Islet of Langerhans (tissue), 1 donor: Measurements from ENCODE around the gene WDR91.

Source experiments
- FAIRE-seq: peaks from one replicate; lab custom pipeline; 2011; peaks lifted over from hg19 to GRCh38; lab: Jason Lieb, UNC

Gene WDR91

DNA sequence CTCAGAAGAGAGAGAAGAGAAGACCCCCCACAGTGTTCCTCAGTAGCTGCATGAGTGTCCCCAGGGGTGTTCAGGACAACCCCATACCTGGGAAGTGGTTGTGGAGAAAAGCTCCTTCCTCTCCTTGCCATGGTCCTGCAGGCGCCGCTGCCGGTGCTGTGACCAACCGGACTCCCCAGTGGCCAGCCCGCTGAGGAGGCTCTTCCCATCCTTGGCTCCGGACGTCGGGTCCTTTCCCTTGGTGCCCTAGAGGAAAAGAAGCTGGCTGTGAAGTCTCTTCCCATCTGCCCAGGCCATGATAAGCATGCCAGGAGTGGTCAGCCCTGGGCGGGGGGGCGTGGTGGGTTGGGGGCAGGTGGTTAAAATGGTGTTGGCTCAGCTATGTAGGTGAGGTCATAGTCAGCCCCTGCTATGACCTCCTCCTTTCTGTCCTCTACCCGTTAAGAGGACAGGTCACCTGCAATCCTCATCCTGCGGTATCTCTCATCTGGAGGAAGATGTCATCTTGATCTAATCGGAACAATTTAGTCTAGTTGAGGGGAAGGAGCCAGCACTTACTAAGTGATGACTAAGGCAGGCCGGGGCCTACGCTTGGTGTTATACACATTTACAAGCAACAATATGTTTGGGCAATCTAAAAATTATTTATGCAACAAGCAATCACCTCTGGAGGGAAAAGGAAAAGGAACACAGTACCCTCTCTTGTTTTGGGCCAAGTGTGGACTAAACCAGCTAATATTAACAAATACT lies 13.2 kb downstream of the WDR91 start:
- FAIRE-seq, result no peak

- FAIRE-seq, result no peak
Measured at GRCh38 chr7:135197343-135197742, 14.0 kb downstream of the WDR91 start.

GRCh38 chr7:135195968-135196629 lies 15.2 kb downstream of the WDR91 start:
- no peak for FAIRE-seq

GRCh38 chr7:135195156-135195555 lies 16.2 kb downstream of the WDR91 start:
- FAIRE-seq, result no peak

DNA sequence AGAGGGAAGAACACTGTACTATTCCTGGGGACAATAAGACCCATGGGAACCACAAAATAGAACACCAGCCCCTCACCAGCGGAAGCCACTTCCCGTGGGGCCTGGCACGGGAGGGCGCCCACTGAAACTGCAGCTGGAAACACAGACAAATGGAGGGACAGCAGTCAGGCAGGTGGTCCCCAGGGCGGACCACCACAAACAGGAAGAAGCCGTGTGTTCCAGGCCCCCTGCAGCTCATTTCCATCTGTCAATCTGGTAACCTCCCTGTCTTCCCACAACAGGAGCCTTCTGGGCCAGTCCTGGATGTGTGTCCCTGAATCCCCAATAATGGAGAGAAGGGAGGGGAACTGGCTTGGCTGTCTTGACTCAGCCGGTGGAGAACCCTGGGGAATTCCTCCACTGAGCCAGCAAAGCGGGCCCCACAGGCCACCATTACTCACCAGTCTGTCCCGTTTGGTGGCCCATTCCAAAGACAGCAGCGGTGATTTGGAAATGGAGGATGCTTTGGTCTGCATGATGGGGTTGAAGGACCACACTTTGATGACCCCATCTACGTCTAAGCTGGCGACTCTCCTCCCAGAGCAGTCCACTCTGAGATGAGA lies 16.7 kb downstream of the WDR91 start:
- no peak for FAIRE-seq

DNA sequence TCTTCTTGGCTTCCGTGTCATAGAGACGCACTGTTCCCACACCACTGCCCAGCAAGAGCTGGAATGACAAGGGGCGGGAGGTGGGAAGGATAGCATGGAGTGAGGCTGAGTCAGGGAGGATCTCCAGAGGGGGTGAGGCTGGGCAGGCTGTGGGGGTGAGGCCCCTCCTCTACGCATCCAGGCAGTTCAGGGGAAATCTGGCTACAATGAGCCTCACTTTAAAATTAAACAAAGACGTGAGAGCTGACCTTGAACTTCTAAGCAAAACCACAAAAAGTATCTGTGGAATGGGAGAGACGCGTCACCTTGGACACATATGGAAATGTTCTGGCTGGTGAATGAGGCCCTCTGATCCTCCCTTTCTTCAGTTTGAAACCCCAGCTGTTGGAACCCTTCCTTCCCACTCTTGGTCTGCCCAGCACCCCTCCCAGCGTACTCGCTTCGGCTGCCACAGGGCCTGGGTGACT lies 17.7 kb downstream of the WDR91 start:
- no peak for FAIRE-seq

DNA sequence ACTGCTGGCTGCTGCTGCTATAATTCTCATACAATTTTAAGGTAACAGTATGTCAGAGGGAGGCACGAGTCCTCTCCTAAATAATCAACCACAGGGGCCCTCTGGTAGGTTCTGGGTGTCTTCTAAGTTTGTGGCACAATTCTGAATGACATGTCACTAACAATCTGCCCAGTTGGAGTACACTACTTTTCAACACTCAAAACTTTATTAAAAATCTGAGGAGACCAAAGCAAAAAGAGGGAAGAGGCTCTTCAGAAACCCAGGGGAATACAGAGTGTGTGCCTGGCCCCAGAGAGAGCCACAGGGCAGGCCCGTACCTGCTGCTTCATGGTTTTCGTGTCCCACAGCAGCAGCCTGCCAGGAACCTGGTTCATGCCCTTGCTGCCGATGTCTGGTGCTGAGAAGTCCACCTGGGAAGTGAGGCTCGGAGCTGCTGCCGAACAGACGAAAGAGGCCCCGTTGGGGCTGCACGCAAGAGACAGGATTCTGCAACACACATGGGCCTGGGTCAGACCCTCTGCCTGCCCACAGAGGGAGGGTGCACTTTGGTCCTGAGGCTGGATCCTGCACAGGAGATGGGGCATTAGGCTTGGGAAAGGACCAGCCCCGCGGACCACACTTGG lies 18.3 kb downstream of the WDR91 start:
- no peak for FAIRE-seq

DNA sequence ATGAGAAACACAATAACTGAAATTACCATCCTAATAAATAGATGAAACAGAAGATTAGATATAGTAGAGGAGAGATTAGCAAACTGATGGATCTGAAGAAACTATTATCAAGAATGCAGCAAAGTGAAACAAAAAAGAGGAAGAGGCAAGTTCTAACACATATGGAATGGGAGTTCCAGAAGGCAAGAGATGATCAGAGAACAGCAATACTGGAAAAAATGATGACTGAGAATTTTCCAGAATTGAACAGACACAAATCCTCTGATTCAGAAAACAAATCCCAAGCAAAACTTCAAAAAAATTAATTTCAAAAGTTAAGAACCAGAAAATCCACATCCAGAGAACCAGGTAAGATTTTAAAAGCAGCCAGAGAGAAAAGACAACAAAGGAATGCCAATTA lies 20.6 kb downstream of the WDR91 start:
- FAIRE-seq, result no peak

DNA sequence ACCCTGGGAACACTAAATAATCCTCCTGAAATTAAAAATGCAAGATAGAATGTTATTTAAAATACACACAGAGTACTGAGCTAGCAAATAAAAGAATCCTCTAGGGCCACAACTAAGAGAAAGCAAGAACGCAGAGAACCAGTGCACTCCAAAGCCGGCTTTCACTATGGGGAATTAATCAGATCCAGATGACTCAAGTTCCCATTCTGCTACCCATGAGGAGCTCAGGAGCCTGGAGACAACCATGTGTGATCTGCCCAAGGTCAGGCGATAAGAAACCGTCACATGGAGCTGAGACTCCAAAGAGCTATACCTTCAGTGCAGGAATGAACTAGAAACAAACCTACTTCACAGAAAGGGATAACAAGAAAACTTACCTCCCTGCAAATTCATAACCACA lies 21.4 kb downstream of the WDR91 start:
- no peak for FAIRE-seq

DNA sequence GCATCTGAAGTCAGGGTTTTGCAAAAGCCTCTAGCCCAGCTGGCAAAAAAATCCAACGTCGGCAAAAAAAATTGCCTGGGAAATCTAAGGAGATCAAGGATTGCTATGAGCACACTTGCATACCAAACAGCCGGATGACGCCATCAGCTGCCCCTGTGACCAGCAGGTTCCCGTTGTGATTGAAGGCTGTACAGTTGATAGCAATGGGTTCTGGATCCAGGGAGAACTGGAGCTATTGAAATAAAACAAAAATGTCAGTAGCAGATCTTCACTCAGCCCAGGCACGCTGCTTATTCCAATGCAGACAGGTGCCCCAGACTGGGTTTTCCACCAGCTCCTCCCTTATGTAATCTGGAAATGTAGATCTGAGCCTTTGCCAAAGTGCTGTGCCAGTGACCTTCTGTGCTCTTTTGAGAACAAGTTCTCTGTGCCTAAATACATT lies 22.1 kb downstream of the WDR91 start:
- FAIRE-seq, result no peak

DNA sequence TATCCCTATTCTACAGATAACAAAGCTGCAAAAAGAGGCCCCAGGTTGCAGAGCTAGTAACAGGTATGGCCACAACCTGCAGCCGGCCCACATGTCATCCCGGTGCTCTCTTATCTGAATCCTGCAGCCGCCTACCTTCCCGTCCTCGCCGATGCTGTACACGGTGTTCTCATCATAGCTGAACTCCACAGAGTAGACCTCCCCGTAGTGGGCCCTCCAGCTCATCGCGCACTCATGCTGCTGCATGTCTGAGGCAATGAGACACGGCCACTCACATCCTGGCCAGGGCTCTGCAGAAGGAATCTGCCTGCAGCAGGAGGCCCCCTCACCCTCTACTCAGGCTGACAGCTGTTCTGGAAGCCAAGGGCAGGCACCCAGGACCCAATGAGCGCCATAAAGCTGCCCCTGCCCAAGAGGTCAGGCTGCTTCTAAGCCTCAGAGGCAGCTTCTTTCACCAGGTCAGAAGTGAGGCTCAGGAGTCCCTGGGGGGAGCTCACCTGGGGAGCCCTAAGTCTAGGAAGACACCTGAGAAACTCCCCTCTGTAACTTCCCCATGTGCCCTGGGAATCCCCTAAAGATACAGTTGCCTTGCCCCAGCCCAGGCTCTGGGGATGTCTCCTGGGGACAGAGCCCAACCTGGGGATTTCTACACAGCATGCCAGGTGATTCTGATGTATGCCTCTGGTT lies 22.9 kb downstream of the WDR91 start:
- no peak for FAIRE-seq

- FAIRE-seq, result no peak
Measured at GRCh38 chr7:135186841-135187253, 24.5 kb downstream of the WDR91 start.

- FAIRE-seq, result no peak
Measured at GRCh38 chr7:135186261-135186540, 25.1 kb downstream of the WDR91 start.

- FAIRE-seq, result no peak
Measured at GRCh38 chr7:135185471-135186260, 25.7 kb downstream of the WDR91 start.

GRCh38 chr7:135184254-135184841 lies 27.0 kb downstream of the WDR91 start:
- no peak for FAIRE-seq

GRCh38 chr7:135183478-135183877 lies 27.8 kb downstream of the WDR91 start:
- no peak for FAIRE-seq

DNA sequence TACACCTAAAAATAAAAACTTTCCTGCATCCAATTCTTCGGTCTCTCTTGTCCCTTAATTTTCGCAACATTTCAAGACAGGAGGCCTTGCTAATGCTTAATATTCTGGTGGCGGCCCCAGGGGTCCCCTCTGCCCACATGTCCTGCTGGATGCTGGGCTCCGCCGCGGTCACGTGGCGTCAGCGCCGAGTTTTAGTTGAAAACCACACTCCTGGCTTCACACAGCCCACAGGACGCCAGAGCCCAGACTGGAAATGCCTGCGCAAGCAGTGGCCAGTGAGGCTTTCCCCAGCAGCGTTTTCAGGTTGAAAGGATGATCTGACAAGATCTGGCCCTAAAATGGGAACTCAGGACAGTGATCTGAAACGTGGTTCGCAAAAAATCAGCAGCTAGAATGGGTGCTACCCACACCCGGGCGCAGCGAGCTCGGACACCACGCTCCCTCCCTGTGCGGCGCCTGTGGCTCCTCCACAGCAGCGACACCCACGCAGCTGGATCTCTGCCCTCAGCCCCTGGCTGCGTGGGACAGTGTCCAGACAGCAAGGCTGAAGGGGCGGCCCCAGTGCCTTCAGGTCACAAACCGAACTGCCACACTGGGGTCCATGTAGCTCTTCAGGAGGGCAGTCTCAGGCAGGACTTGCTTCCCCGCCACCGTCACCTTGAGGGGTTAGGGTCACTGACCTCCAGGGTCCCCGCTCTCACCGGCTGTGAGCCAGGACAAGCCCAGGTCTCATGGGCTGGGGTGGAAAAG lies 29.2 kb downstream of the WDR91 start:
- FAIRE-seq, result no peak

- FAIRE-seq, result no peak
Measured at GRCh38 chr7:135181261-135181928, 29.9 kb downstream of the WDR91 start.

DNA sequence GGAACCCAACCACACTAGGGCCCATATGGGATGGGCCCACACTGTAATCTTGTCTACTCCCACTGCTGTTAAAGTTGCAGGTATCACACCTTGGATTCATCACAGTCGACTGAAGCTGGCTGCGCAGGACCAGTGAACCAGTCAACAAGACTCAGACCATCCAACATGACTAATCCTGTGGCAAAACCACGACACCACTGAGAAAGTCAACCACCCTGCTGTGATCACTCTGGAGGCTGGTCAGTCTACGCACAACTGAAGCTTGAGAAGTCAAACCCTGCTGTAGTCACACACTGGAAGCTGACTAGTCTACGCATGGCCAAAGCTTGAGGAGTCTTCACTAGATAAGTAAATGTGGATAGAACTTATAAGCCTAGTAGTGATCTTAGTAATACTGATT lies 31.2 kb downstream of the WDR91 start:
- FAIRE-seq, result no peak

DNA sequence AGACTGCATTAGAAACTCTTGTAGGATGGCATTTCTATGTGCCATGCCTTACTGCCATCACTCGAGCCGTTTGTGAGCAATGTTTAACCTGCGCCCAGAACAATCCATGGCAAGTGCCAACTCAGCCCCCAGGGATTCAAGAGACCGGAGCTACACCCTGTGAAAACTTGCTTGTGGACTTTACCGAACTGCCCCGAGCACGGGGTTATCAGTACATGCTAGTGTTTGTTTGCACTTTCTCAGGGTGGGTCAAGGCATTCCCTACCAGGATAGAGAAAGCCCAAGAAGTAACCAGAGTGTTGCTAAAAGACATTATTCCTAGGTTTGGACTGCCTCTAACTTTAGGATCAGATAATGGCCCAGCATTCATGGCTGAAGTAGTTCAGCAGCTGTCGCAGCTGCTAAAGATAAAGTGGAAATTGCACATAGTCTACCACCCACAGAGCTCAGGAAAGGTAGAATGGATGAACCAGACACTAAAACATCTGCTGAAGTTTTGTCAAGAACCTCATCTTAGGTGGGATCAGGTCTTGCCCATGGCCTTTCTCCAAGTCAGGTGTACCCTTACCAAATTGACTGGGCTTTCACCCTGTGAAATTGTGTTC lies 31.9 kb downstream of the WDR91 start:
- FAIRE-seq, result no peak
